BLaER1 (cell line): ENCODE measurements around the gene TXK.

Experiments
- H3K27ac ChIP-seq: shearing (Covaris generic); formaldehyde crosslinking; 2 replicates; pipeline ENCODE4 v1.8.1; 2022
- H3K27me3 ChIP-seq: shearing (Covaris generic); formaldehyde crosslinking; 2 replicates; pipeline ENCODE4 v1.8.1; 2022
- H3K36me3 ChIP-seq: shearing (Covaris generic); formaldehyde crosslinking; 2 replicates; pipeline ENCODE4 v1.8.1; 2022
- H3K4me1 ChIP-seq: shearing (Covaris generic); formaldehyde crosslinking; 2 replicates; pipeline ENCODE4 v1.8.1; 2022
- H3K4me2 ChIP-seq: shearing (Covaris generic); formaldehyde crosslinking; 2 replicates; pipeline ENCODE4 v1.8.1; 2022
- H3K4me3 ChIP-seq: shearing (Covaris generic); formaldehyde crosslinking; 2 replicates; pipeline ENCODE4 v1.8.1; 2022
- H3K9ac ChIP-seq: shearing (Covaris generic); formaldehyde crosslinking; 2 replicates; pipeline ENCODE4 v1.8.1; 2022
- H3K9me3 ChIP-seq: shearing (Covaris generic); formaldehyde crosslinking; 2 replicates; pipeline ENCODE4 v1.8.1; 2022
- H4K20me1 ChIP-seq: shearing (Covaris generic); formaldehyde crosslinking; 2 replicates; pipeline ENCODE4 v1.8.1; 2022
- Cebpa-rat ChIP-seq: shearing (Covaris generic); IDR thresholded peaks from 2 replicates; pipeline ENCODE4 v1.8.1; 2022

Gene TXK

GRCh38 chr4:48138936-48139335 is 4.9 kb upstream of the TXK start:
- no peak for TF ChIP-seq Cebpa-rat
- Histone ChIP-seq H3K9ac (no peak overlapping the region), H3K4me2 (no peak overlapping the region), H3K9me3 (no peaks in the 10 kb centered on the region), H3K36me3 (peaks cover 96% of the 10 kb centered on the region), H3K27ac (no peak overlapping the region), H3K4me3 (no peak overlapping the region), H3K4me1 (no peaks in the 10 kb centered on the region), H3K27me3 (no peaks in the 10 kb centered on the region), H4K20me1 (peaks cover 58% of the 10 kb centered on the region)

GRCh38 chr4:48138511-48138910 is 4.5 kb upstream of the TXK start:
- no peak for TF ChIP-seq Cebpa-rat
- Histone ChIP-seq H3K27me3 (no peaks in the 10 kb centered on the region), H3K36me3 (peaks cover 96% of the 10 kb centered on the region), H3K4me3 (no peak overlapping the region), H3K27ac (no peak overlapping the region), H3K9ac (no peak overlapping the region), H3K9me3 (no peaks in the 10 kb centered on the region), H3K4me2 (no peak overlapping the region), H3K4me1 (no peaks in the 10 kb centered on the region), H4K20me1 (peaks cover 57% of the 10 kb centered on the region)

- no peaks in the 10 kb centered on the region for H3K9me3 ChIP-seq
- H3K27me3 ChIP-seq, result no peaks in the 10 kb centered on the region
- H3K36me3 ChIP-seq, result peaks cover 96% of the 10 kb centered on the region
- peaks cover 50% of the 10 kb centered on the region for H4K20me1 ChIP-seq
- no peaks in the 10 kb centered on the region for H3K4me1 ChIP-seq
- H3K4me3 ChIP-seq, result no peak overlapping the region
- TF ChIP-seq Cebpa-rat, result no peak
- no peak overlapping the region for H3K27ac ChIP-seq
- no peak overlapping the region for H3K4me2 ChIP-seq
- no peak overlapping the region for H3K9ac ChIP-seq
Observed at GRCh38 chr4:48137846-48138245, 3.8 kb upstream of the TXK start.

GRCh38 chr4:48133669-48134068 is 381 bp downstream of the TXK start:
- no peak overlapping the region for H3K27ac ChIP-seq
- no peaks in the 10 kb centered on the region for H3K9me3 ChIP-seq
- H3K4me1 ChIP-seq, result peaks cover 28% of the 10 kb centered on the region
- H3K4me3 ChIP-seq, result no peak overlapping the region
- H3K9ac ChIP-seq, result no peak overlapping the region
- H3K36me3 ChIP-seq, result peaks cover 85% of the 10 kb centered on the region
- H3K4me2 ChIP-seq, result no peak overlapping the region
- H3K27me3 ChIP-seq, result no peaks in the 10 kb centered on the region
- no peak for TF ChIP-seq Cebpa-rat
- H4K20me1 ChIP-seq, result peaks cover 27% of the 10 kb centered on the region

- peaks cover 65% of the 10 kb centered on the region for H3K36me3 ChIP-seq
- no peaks in the 10 kb centered on the region for H3K9me3 ChIP-seq
- no peaks in the 10 kb centered on the region for H3K27me3 ChIP-seq
- H3K4me2 ChIP-seq, result no peak overlapping the region
- H3K4me1 ChIP-seq, result peaks cover 45% of the 10 kb centered on the region
- H4K20me1 ChIP-seq, result peaks cover 27% of the 10 kb centered on the region
- H3K4me3 ChIP-seq, result no peak overlapping the region
- no peak for TF ChIP-seq Cebpa-rat
- no peak overlapping the region for H3K9ac ChIP-seq
- no peak overlapping the region for H3K27ac ChIP-seq
Observed at GRCh38 chr4:48131736-48132135, 2.3 kb downstream of the TXK start.

GRCh38 chr4:48130100-48130499 is 4.0 kb downstream of the TXK start:
- no peak overlapping the region for H3K4me3 ChIP-seq

GRCh38 chr4:48129307-48130014 is 4.6 kb downstream of the TXK start:
- H3K36me3 ChIP-seq, result peaks cover 43% of the 10 kb centered on the region
- peaks cover 9% of the 10 kb centered on the region; the same call in 1 of the 2 replicates for H4K20me1 ChIP-seq
- H3K27ac ChIP-seq, result peak overlapping the region; percentile 27; the same call in 1 of the 2 replicates
- TF ChIP-seq Cebpa-rat, result no peak
- H3K4me2 ChIP-seq, result peak overlapping the region; percentile 59; the same call in 1 of the 2 replicates
- H3K27me3 ChIP-seq, result no peaks in the 10 kb centered on the region
- no peaks in the 10 kb centered on the region for H3K9me3 ChIP-seq
- peaks cover 45% of the 10 kb centered on the region for H3K4me1 ChIP-seq
- no peak overlapping the region for H3K4me3 ChIP-seq
- H3K9ac ChIP-seq, result no peak overlapping the region

More at GRCh38 chr4:48130100-48130499, 4.0 kb downstream of the TXK start:
- Histone ChIP-seq H3K4me1 (peaks cover 45% of the 10 kb centered on the region), H3K9me3 (no peaks in the 10 kb centered on the region), H3K27me3 (no peaks in the 10 kb centered on the region), H3K36me3 (peaks cover 49% of the 10 kb centered on the region), H3K27ac (peak overlapping the region; percentile 27; the same call in 1 of the 2 replicates), H3K9ac (no peak overlapping the region), H4K20me1 (peaks cover 14% of the 10 kb centered on the region), H3K4me2 (peak overlapping the region; percentile 59; the same call in 1 of the 2 replicates)
- TF ChIP-seq Cebpa-rat, result no peak

- Histone ChIP-seq H3K27me3 (no peaks in the 10 kb centered on the region), H3K4me1 (peaks cover 45% of the 10 kb centered on the region), H3K36me3 (peaks cover 27% of the 10 kb centered on the region), H3K9me3 (no peaks in the 10 kb centered on the region), H3K9ac (peak overlapping the region; percentile 9; the same call in 1 of the 2 replicates), H3K4me2 (peak overlapping the region; percentile 59), H3K27ac (peak overlapping the region; percentile 72), H4K20me1 (no peaks in the 10 kb centered on the region; the same call in 1 of the 2 replicates), H3K4me3 (no peak overlapping the region)
- TF ChIP-seq Cebpa-rat, result no peak
Observed at GRCh38 chr4:48127682-48128404, 6.2 kb downstream of the TXK start.

- Histone ChIP-seq H3K9ac (0 out of 2 replicates have a peak overlapping the region, but pooled peaks have one; percentile 4), H3K4me1 (peaks cover 45% of the 10 kb centered on the region), H3K9me3 (no peaks in the 10 kb centered on the region), H4K20me1 (no peaks in the 10 kb centered on the region; the same call in 1 of the 2 replicates), H3K4me3 (no peak overlapping the region), H3K27ac (peak overlapping the region; percentile 72; the same call in 1 of the 2 replicates), H3K27me3 (no peaks in the 10 kb centered on the region), H3K36me3 (peaks cover 21% of the 10 kb centered on the region), H3K4me2 (peak overlapping the region; percentile 59)
- TF ChIP-seq Cebpa-rat, result no peak
Observed at GRCh38 chr4:48127231-48127630, 6.8 kb downstream of the TXK start.

- H3K36me3 ChIP-seq, result peaks cover 16% of the 10 kb centered on the region
- H3K9me3 ChIP-seq, result no peaks in the 10 kb centered on the region
- no peaks in the 10 kb centered on the region for H3K27me3 ChIP-seq
- no peaks in the 10 kb centered on the region; the same call in 1 of the 2 replicates for H4K20me1 ChIP-seq
- H3K4me2 ChIP-seq, result no peak overlapping the region
- no peak overlapping the region for H3K9ac ChIP-seq
- TF ChIP-seq Cebpa-rat, result no peak
- H3K4me3 ChIP-seq, result no peak overlapping the region
- H3K4me1 ChIP-seq, result peaks cover 45% of the 10 kb centered on the region
- no peak overlapping the region for H3K27ac ChIP-seq
Observed at GRCh38 chr4:48126621-48127020, 7.4 kb downstream of the TXK start.
